ENCODE data around the gene OPCML. TPM values are rescaled to one million over a fixed set of nuclear protein-coding genes. Genes with fewer than 3 reads are reported as not detected.

The OPCML gene
- total and polyA plus RNA-seq, 12 donors: under 0.01 to 1.2 (median 0.39) TPM

GRCh38 chr11:133362916-133363315 is 169.4 kb downstream of the OPCML start:
- intact Hi-C loops (cut with DNase I): no loop called here
- no peaks in the 10 kb centered on the region for H3K36me3 ChIP-seq
- no peak overlapping the region for H3K4me3 ChIP-seq
- 91 to 93% methylated on average over 15 of the region's 15 CpGs for WGBS, 2 donors
- DNase-seq (no peak), ATAC-seq (no peak)
- no peaks in the 10 kb centered on the region for H3K4me1 ChIP-seq
- no peaks in the 10 kb centered on the region for H3K9me3 ChIP-seq
- peaks cover 0 to 19% (median 10%) of the 10 kb centered on the region in 7 donors for H3K27me3 ChIP-seq
- TF ChIP-seq CTCF (IDR thresholded peaks at IDR 0.05): no peak
- no peak overlapping the region for H3K27ac ChIP-seq

GRCh38 chr11:133362156-133362555 is 170.1 kb downstream of the OPCML start:
- intact Hi-C loops (cut with DNase I): no loop called here
- no peak overlapping the region for H3K27ac ChIP-seq
- H3K9me3 ChIP-seq: no peaks in the 10 kb centered on the region
- no peak for TF ChIP-seq CTCF (IDR thresholded peaks at IDR 0.05)
- H3K4me3 ChIP-seq: no peak overlapping the region
- DNase-seq (no peak), ATAC-seq (no peak)
- WGBS, 2 donors: 84% methylated on average over 15 of the region's 15 CpGs
- H3K4me1 ChIP-seq: no peaks in the 10 kb centered on the region
- peaks cover 0 to 19% (median 10%) of the 10 kb centered on the region in 7 donors for H3K27me3 ChIP-seq
- H3K36me3 ChIP-seq: no peaks in the 10 kb centered on the region

- H3K4me1 ChIP-seq: no peaks in the 10 kb centered on the region
- H3K27ac ChIP-seq: no peak overlapping the region
- intact Hi-C loops (cut with DNase I): no loop called here
- H3K4me3 ChIP-seq: no peak overlapping the region
- DNase-seq (no peak), ATAC-seq (no peak)
- TF ChIP-seq CTCF (IDR thresholded peaks at IDR 0.05): no peak
- 93 to 95% methylated on average over 21 of the region's 21 CpGs for WGBS, 2 donors
- H3K27me3 ChIP-seq: peaks cover 0 to 19% (median 10%) of the 10 kb centered on the region in 7 donors
- H3K36me3 ChIP-seq: no peaks in the 10 kb centered on the region
- H3K9me3 ChIP-seq: no peaks in the 10 kb centered on the region
Observed at GRCh38 chr11:133361689-133361994, 170.7 kb downstream of the OPCML start.

GRCh38 chr11:133360860-133361688 is 171.2 kb downstream of the OPCML start:
- ATAC-seq (no peak), DNase-seq (no peak)
- H3K9me3 ChIP-seq: no peaks in the 10 kb centered on the region
- intact Hi-C loops (cut with DNase I): no loop called here
- peaks cover 0 to 19% (median 10%) of the 10 kb centered on the region in 7 donors for H3K27me3 ChIP-seq
- H3K27ac ChIP-seq: no peak overlapping the region
- no peak for TF ChIP-seq CTCF (IDR thresholded peaks at IDR 0.05)
- H3K4me3 ChIP-seq: no peak overlapping the region
- H3K4me1 ChIP-seq: no peaks in the 10 kb centered on the region
- no peaks in the 10 kb centered on the region for H3K36me3 ChIP-seq
- WGBS, 2 donors: 93 to 94% methylated on average over 54 of the region's 54 CpGs
